ENCODE results near the gene STOML3.
A peak's percentile ranks its signal among the peaks of the same experiment; 100 is the strongest.
"Not testable (repeated sequence)": the region's sequence is repeated elsewhere in the genome, so short reads cannot be mapped to it uniquely, and the experiment has no call there.

Gene STOML3, protein sequence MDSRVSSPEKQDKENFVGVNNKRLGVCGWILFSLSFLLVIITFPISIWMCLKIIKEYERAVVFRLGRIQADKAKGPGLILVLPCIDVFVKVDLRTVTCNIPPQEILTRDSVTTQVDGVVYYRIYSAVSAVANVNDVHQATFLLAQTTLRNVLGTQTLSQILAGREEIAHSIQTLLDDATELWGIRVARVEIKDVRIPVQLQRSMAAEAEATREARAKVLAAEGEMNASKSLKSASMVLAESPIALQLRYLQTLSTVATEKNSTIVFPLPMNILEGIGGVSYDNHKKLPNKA

DNA sequence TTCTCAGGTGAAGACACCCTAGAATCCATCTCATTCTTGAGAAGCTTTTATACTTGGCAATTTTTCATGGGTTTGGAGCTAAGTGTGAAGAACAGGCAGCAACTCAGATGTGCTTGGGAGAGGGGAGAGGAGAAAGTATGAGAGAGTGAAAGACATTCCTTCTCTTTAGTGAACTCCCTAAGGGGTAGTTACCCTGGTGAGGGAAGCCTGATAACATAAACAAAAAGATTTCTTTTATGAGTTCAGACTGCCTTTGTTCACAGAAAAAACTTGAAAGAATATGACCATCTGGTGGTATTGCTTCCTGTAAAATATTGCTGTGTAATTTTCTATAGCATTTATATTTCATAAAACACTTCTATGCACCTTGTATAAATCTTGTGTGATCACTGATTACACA lies at the start of gene STOML3:
Gene STOML3, minus strand, starts transcription at position 139 of the 400 bp plus-strand sequence. Its CDS starts 110 bp downstream, at position 29.
- DNase-seq (ENCODE audit: low read depth) = no peak

- no peak for DNase-seq (ENCODE audit: low read depth)
Measured at GRCh38 chr13:39040206-39040605, 49.6 kb upstream of the STOML3 start.

- DNase-seq (ENCODE audit: low read depth) = no peak
Measured at GRCh38 chr13:39039041-39039440, 48.4 kb upstream of the STOML3 start.

DNA sequence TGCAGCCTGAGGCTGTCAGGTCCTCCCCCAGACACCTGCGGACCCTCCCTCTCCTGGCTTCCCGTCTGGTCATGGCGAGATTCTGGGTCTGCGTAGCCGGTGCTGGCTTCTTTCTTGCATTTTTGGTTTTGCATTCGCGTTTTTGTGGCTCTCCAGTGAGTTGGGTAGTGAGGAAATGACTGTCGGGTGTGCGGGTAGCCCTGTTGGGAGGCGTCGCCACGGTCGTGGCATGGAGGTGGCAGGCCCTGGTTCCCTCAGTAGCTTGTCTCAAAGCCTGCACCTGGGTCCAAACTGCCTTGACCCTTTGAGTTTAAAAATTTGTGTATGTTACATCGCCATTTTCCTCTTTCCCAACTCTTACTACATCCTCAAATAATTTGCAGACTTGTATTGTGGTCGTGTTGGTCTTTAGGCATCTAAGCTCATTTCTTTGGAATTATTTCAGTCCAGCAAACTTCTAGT lies 48.0 kb upstream of the STOML3 start:
- no peak for DNase-seq (ENCODE audit: low read depth)

DNA sequence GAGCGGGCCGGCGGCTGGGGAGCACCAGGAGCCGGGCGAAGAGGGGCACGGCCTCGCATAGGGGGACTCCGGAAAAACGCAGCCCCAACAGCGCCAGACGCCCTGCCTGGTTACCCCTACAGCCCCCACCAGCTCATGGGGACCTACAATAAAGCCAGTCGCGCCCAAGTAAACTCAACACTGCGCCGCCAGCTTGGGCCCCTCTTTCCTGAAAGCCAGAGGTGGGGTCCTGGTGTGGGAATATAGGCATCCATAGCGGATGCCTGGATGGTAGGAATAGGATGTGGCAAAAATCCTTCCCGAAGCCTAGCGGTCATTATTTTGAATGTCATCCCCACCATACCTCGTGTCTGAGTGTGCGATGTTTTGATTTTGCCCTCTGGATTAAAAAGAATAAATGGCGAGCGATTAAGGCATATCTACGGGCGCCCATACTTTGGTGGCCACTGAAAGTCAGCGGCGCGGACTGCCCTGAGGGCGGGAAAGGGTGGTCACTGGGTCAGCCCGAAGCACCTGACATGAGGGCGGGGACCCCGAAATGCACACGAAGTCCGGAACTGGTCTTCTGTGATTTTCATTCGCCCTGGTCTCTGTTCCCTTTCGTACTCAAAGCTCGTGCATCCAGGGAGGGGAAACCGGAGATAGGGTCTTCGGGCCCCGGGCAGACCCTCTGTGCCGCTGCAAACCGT lies 47.4 kb upstream of the STOML3 start, which contains the start of the genes NHLRC3 and PROSER1:
Gene NHLRC3, plus strand, starts transcription at position 577 of the 689 bp plus-strand sequence. CDS start 184 bp downstream, outside the sequence.
Gene PROSER1, minus strand, starts transcription at position 210 of the 689 bp plus-strand sequence. CDS start 847 bp downstream, outside the sequence.
- peak; percentile 67 for DNase-seq (ENCODE audit: low read depth)

DNA sequence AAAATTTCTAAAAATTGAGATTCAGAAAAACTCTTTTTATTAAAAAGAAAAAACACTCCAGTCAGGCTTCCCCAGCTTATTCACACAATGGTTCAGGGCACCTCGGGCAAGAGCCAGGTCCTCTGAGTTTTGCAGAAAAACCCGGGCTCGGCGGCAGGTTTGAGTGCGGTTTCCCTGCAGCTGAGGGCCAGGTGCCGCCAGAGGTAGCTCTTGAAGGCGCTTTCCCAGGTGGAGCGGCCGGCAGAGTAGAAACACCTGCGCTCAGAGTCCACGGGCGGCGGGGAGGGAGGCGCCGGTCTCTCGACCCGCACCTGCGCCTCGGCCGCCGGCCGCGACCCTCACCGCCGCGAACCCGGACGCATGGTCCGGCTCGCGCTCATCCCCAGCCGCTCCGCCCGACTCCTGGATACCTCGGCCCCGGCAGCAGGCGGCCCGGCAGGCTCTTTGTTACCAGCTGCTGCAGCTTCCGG lies 46.8 kb upstream of the STOML3 start:
- DNase-seq (ENCODE audit: low read depth) = peak; percentile 7

- DNase-seq (ENCODE audit: low read depth) = no peak
Measured at GRCh38 chr13:39036212-39036611, 45.6 kb upstream of the STOML3 start.

GRCh38 chr13:39035799-39036198 lies 45.2 kb upstream of the STOML3 start:
- DNase-seq (ENCODE audit: low read depth) = no peak

GRCh38 chr13:39035204-39035603 lies 44.6 kb upstream of the STOML3 start:
- no peak for DNase-seq (ENCODE audit: low read depth)

DNA sequence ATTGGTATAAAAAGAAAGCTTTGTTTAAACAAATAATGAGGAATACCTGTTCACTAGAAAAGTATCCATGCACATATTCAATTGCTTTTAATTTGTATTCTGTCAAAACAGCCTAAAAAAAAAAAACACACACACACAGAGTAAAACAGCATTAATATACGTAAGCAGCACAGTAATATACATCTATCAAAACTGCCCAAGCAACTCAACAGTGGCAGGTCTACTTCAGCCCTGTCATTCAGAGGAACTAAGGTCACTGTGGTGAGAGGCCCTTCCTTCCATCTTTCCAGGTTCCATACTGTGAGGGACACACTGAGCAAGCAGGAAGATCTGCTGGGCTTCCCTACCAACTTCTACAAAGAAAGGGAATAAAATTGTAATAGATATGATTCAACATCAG lies 43.5 kb upstream of the STOML3 start:
- DNase-seq (ENCODE audit: low read depth) = no peak

DNA sequence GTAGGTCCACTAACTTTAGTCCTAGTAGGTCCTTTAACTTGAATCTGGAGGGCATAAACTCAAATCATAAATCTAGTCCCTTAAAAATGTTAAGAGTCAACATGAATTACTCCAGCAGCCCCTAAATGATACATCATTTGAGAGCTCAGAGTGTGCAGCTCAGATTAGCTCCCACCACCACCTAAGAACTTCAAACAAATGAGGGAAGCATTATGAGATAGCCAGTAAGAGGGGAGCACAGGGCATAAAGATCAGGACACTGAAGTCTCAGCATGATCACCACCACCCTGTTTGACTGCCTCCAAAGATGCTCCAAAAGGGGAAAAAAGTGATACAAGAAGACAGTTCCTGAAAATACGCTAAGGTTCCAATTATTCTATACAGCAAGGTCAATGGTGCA lies 41.5 kb upstream of the STOML3 start:
- DNase-seq (ENCODE audit: low read depth) = no peak

DNA sequence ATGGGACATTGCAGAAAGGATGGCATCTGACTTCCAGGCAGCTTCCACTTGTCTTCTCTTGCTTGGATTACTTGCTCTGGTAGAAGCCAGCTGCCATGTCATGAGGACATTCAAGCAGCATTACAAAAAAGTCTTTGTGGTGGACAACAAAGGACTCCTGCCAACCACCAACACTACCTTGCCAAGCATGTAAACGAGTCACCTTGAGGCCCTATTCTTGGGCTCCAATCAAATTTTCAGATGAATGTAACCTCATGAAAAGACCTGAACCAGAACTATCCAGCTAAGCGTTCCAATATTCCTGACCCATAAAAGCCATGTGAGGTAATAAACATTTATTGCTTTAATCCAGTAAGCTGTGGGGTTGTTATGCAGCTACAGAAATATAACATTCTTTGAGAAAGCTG lies 34.8 kb upstream of the STOML3 start:
- DNase-seq (ENCODE audit: low read depth) = no peak

DNA sequence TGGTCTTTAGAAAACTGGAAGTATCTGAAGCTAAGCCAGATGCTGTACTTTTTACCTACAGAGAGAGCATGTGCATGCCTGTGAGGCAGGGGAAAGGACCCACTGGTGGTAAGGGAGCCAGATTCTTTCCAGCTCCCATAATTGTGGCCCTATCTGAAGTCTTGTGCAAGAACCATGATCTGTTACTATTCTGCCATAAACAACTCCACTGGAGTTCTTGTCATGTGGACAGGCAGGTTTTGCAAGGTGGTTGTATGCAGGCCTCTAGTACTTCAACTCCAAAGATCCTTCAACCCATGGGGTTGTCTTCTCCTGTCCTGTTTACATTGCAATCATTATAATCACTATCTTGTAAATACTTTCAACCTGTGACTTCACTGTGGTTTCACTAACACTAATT lies 33.1 kb upstream of the STOML3 start:
- no peak for DNase-seq (ENCODE audit: low read depth)

GRCh38 chr13:39023316-39023715 lies 32.7 kb upstream of the STOML3 start:
- DNase-seq (ENCODE audit: low read depth) = no peak

GRCh38 chr13:39020853-39021462 lies 30.3 kb upstream of the STOML3 start:
- DNase-seq (ENCODE audit: low read depth) = no peak

GRCh38 chr13:39016787-39017186 lies 26.2 kb upstream of the STOML3 start:
- no peak for DNase-seq (ENCODE audit: low read depth)

GRCh38 chr13:39016087-39016486 lies 25.5 kb upstream of the STOML3 start:
- DNase-seq (ENCODE audit: low read depth) = no peak

- no peak for DNase-seq (ENCODE audit: low read depth)
Measured at GRCh38 chr13:39013462-39013861, 22.8 kb upstream of the STOML3 start.

- no peak for DNase-seq (ENCODE audit: low read depth)
Measured at GRCh38 chr13:39012608-39013007, 22.0 kb upstream of the STOML3 start.

DNA sequence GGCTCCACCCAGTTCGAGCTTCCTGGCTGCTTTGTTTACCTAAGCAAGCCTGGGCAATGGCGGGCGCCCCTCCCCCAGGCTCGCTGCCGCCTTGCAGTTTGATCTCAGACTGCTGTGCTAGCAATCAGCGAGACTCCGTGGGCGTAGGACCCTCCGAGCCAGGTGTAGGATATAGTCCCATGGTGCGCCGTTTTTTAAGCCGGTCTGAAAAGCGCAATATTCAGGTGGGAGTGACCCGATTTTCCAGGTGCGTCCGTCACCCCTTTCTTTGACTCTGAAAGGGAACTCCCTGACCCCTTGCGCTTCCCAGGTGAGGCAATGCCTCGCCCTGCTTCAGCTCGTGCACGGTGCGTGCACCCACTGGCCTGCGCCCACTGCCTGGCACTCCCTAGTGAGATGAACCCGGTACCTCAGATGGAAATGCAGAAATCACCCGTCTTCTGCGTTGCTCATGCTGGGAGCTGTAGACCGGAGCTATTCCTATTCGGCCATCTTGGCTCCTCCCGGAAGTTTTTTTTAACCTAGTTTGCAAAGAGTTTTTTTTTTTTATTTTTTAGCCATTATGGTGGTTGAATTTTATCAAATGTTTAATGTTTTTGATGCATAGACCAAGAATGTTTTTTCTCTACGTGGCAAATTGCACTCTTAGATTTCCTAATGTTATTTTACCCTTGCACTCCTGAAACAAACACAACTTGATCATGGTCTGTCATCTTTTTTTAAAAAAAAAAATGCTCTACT lies 15.9 kb upstream of the STOML3 start:
- not testable (repeated sequence) for DNase-seq (ENCODE audit: low read depth)

GRCh38 chr13:38998739-38999138 lies 8.1 kb upstream of the STOML3 start:
- DNase-seq (ENCODE audit: low read depth) = no peak

GRCh38 chr13:38993381-38993780 lies 2.8 kb upstream of the STOML3 start:
- no peak for DNase-seq (ENCODE audit: low read depth)
